GM18951 (cell line): ENCODE data around the gene CD300LD.

ENCODE experiments used
- POLR2A ChIP-seq: IDR thresholded peaks from 4 replicates; pipeline ENCODE4 v1.6.1; 2011; ENCODE audit warnings: mild to moderate bottlenecking; ENCODE audit not compliant: insufficient read length, insufficient read depth; ENCODE audit errors: extremely low read depth
- in situ Hi-C: fragments of 300-500 bp; cut with MboI; formaldehyde crosslinking; loops from one replicate; pipeline ENCODE4 v1.12.0; 2022; ENCODE audit warnings: low sequenced_read_pairs, mixed read lengths, inconsistent platforms; ENCODE audit not compliant: unreplicated experiment

The CD300LD gene

DNA sequence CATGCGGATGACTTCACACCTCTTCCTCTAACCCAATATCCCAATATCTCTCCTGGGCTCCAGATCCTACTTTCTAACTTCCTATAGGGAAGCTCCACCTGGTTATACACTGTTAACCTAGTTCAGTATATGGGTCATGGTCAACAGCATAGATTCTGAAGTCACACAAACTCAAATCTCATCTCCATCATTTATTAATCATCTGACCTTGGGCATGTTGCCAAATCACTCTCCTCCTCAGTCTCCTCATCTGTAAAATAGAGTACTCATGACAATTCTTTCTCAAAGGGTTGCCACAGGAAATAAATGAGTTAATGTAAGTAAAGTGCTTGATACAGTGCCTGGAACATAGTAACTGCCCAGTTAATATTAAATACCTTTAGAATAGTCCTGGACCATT is 32.0 kb upstream of the CD300LD start:
- no peak for TF ChIP-seq POLR2A
- in situ Hi-C loops: no loop called here

DNA sequence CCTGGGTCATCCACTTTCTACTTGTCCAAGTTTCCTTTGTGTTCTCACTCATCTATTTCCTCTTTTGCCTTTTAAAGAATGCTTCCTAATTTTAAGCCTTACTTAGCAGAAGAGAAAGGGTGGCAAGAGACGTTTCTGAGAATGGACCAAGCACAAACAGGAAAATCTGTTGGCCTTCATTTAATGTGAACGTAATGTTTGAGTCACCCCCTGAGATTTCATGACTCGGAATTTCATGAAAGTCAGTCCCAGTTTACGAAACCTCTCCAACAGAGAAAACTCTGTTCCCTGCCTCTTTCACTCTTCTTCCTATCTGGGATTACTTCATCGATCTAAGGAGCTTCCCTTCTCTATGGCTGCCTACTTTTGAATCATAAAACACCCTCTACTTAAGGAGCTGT is 31.6 kb upstream of the CD300LD start, which contains the start of gene CD300E:
CD300E (minus strand) TSS at position 46 of the 401 bp plus-strand sequence. CDS start 117 bp downstream, outside the sequence.
- in situ Hi-C loops: no loop called here

DNA sequence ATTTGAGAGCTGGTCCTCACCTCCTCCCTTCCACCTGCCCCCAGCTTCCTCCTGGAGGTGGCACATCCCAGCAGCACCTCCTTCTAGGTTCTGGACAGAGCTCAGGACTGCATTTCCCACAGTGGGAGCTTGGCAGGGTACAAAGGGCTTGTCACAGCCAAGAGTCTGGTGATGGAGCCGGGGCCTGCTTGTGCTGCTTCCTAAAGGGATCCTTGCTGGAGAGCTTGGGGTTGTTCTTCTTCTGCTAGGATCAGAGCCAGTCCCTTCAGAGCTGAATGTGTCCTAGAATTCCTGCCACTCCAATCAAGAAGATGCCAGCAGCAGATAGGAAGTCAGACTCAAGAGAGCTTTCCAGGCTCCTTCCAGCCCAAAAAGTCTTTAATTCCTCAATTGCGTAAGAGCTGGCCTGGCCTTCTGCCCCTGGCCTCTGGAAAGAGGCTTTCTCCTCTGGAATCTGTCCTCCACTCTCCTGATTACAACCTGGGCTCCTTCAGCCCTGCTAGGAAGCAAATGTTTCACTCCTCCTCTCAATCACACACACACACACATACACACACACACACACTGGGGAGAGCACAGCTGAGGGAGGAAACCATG is 27.1 kb upstream of the CD300LD start:
- no peak for TF ChIP-seq POLR2A
- in situ Hi-C loops: no loop called here

More for the DNA sequence above, 31.6 kb upstream of the CD300LD start, which contains the start of gene CD300E:
- TF ChIP-seq POLR2A: no peak

DNA sequence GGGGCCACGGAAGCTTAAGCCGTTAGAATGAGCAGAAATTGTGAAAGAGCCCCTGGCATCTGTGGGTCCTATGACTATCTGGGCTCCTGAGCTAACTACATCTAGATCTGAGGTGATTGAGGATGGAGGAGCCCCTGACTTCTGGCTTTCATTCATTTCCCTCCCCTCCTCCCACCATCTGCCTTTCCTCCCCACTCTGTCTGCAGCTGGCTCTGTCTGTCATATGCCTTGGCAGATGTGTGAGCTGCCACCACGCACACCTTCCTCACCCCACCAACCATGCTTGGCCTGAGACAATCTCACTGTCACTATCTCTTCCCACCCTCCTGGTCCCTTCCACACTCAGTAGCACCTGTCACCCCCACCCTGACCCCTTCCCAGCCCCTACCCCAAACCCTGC is 26.4 kb upstream of the CD300LD start:
- in situ Hi-C loops: no loop called here
- TF ChIP-seq POLR2A: no peak

DNA sequence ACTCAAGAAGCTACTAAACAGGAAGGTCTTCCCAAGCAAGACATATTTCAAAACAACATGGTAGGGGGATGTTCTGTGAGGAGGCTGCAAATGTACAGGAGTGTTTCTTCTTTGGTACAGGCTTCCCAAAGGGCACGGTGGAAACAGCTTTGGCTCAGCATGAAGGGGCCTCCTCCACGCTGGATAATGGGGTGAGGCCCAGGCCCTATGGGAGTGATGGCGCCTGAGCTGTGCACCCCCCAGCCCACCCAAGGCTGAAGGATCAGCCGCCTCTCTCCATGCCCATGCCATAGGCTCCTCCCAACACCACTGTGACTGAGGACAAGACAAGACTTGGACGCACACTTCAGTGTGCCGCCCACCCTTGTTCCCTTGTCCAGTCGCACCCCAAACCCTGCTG is 24.6 kb upstream of the CD300LD start:
- no peak for TF ChIP-seq POLR2A
- in situ Hi-C loops: no loop called here

DNA sequence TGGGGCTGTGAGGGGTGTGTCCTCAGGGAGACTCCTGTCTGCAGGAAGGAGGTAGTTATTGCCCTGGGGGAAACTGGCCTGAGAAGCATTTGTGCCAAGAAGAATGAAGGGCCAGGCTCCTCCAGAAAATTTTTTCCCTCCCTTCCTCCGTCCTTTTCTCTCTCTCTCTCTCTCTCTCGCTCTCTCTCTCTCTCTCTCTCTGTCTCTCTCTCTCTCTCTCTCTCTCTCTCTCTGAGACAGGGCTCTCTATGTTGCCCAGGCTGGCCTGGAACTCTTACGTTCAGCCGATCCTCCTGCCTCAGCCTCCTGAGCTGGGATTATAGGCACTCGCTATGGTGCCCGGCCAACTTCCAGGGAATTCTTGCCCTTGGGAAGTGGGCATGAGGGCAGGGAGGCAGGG is 20.0 kb upstream of the CD300LD start:
- in situ Hi-C loops: no loop called here
- no peak for TF ChIP-seq POLR2A

DNA sequence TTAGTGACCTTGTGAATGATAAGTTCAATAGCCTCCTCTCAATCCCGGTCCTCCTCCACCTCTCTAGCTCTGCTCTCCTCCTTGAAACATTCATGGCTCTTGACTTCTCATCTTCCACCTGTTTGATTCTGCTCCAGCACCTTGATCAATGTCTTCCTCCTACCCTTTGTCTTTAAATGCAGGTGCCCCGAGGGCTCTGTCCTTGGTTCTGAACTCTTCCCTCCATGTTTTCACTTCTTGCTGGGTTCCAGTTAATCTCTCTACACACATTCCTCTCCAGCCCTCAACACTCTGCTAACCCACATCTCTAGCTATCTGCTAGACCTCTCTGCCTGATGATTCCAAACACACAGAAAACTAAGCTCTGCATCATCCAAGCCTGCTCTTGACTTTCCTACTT is 18.0 kb upstream of the CD300LD start:
- in situ Hi-C loops: no loop called here

DNA sequence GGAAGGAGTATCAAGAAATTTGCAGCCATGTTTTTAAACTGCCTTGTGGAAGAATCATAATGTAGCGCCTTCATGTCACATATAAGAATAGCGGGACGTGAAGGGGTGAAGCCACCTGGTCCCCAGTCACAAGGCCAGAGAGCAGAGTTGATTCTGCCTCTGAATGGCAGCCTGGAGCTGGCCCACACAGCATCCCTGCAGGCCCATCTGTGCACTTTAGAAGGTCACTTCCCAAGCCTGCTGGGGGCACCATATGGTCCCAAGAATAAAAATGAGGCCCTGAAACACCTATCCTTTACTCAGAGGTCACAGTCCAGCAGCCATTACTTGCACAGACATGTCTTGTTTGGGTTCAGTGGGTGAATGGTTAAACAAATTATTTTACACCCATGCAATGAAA is 16.4 kb upstream of the CD300LD start:
- TF ChIP-seq POLR2A: no peak
- in situ Hi-C loops: no loop called here

More for the DNA sequence above, 18.0 kb upstream of the CD300LD start:
- no peak for TF ChIP-seq POLR2A

DNA sequence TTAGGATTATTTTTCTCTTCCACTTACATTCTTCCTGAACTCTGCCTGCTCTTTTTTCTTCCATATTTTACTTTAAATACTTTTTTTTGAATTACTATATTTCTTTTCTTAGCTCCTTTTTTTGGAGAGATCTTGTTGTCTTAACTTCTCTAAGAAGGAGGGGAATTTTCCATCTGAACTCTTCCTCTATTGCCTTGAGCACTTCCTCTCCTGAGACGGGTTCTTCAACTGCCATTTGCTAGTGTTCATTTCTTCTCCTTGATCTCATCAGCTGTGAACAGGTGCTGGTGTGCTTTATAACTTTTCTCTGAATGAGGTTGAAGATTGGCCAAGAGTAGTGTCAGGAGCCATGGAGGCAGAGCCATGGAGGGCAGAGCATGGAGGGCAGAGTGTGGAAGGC is 15.1 kb upstream of the CD300LD start:
- in situ Hi-C loops: no loop called here
- TF ChIP-seq POLR2A: no peak

DNA sequence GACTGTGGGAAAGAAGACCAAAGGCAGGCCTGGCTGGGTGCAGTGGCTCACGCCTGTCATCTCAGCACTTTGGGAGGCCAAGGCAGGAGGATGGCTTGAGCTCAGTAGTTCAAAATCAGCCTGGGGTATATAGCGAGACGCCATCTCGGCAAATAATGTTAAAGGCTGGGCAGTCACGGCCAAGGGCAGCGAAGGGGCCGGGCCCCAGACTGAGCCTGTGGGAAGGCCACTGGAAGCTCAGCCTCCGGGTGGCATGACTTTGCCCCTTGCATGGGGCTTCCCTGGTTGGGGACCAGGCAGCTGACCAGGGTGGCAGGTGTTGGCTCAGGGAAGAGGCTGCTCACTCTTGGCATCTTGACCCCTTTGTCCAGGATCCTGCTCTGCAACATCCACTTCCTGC is 14.0 kb upstream of the CD300LD start:
- in situ Hi-C loops: no loop called here
- TF ChIP-seq POLR2A: no peak

DNA sequence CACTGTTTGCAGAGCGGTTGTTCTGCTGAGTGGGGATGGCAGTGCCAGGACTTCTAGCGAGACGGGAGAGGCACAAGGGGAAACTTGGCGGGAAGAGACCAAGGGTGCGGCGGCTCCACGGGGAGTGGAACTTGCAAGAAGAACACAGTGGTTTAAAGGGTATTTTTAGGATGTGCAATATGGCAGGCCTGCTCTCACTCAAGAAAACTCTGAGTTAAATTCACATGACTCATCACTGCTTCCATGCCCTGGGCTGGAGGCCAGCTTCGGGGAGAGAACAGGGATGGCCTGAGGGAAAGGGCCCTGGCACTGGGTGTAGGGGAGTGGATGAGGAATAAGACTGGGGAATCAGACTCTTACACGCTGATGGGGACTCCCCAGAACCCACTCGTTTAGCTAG is 13.3 kb upstream of the CD300LD start:
- in situ Hi-C loops: no loop called here
- TF ChIP-seq POLR2A: no peak

DNA sequence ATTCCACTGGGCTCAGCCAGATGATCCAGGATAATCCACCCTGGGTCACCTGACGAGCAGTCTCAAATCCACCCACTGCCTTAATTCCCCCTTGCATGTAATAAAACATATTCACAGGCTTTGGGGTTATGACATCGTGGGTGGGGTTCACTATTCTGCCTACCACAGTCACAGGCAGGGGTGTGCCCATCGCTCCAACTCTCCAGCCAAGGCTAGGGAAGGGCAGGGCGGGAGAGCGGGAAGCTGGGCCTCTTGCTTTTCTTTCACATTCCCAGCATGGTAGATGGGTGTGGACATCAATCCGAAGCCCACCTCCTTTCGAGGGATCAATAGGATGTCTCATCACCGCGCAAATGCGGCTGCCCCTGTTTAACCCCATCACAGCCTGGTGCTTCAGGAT is 12.7 kb upstream of the CD300LD start:
- in situ Hi-C loops: no loop called here
- no peak for TF ChIP-seq POLR2A

DNA sequence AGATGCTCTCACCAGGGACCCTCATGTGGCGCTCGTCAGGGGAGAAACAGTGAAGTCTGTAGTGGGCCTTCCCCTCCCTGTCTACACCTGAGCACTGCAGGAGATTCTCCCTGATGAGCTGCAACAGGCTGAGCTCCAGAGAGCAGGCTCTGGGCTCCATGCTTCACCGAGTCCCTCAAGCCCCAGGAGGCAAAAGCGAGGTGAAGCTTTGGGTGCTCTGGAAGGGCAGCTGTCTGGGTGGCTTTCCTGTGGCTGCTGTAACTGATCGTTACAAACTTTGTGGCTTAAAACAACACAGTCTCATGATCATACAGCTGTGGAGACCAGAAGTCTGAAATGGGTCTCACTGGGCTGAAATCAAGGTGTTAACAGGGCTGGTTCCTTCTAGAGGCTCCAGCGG is 12.1 kb upstream of the CD300LD start:
- TF ChIP-seq POLR2A: no peak
- in situ Hi-C loops: no loop called here

DNA sequence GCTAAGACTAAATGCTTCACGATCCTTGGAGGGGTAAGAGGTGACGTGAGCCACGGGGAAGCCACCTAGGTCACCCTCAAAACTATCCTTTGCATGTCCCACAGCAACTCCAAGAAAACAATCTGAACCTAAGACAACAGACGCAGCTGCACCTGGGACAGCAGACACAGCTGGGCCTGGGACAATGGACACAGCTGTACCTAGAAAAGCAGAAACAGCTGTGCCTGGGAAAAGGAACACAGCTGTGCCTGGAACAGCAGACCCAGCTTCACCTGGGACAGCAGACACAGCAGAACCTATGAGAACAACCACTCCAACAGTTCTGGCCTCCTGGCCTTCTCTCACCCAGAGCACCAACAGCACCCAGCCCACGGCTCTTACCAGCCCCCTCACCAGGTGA is 11.7 kb upstream of the CD300LD start:
- TF ChIP-seq POLR2A: no peak
- in situ Hi-C loops: no loop called here
